HG02759 (cell line): ENCODE measurements around the gene PLEKHG7.
"Not testable (repeated sequence)": the region's sequence is repeated elsewhere in the genome, so short reads cannot be mapped to it uniquely, and the experiment has no call there.

ENCODE experiments used
- ATAC-seq: cut with Tn5 transposase; IDR thresholded peaks from one replicate; pipeline ENCODE4 v1.9.1; 2021; ENCODE audit warnings: mild to moderate bottlenecking, moderate library complexity; ENCODE audit not compliant: unreplicated experiment

The PLEKHG7 gene

GRCh38 chr12:92745856-92746550 lies 43.2 kb downstream of the PLEKHG7 start:
- ATAC-seq = no peak

GRCh38 chr12:92747151-92747550 lies 44.4 kb downstream of the PLEKHG7 start:
- no peak for ATAC-seq

GRCh38 chr12:92749691-92750090 lies 46.9 kb downstream of the PLEKHG7 start:
- not testable (repeated sequence) for ATAC-seq

GRCh38 chr12:92753976-92754885 lies 51.4 kb downstream of the PLEKHG7 start:
- ATAC-seq = no peak

GRCh38 chr12:92756898-92757596 lies 54.3 kb downstream of the PLEKHG7 start:
- ATAC-seq = no peak

GRCh38 chr12:92757597-92758121 lies 54.9 kb downstream of the PLEKHG7 start:
- no peak for ATAC-seq

- no peak for ATAC-seq
Measured at GRCh38 chr12:92759634-92760268, 57.0 kb downstream of the PLEKHG7 start.

- no peak for ATAC-seq
Measured at GRCh38 chr12:92762773-92763172, 60.0 kb downstream of the PLEKHG7 start.

- ATAC-seq = no peak
Measured at GRCh38 chr12:92764831-92765230, 62.0 kb downstream of the PLEKHG7 start.

- ATAC-seq = no peak
Measured at GRCh38 chr12:92765871-92766270, 63.1 kb downstream of the PLEKHG7 start.

GRCh38 chr12:92769124-92769901 lies 66.5 kb downstream of the PLEKHG7 start:
- peak; percentile 87 for ATAC-seq

GRCh38 chr12:92771001-92771400 lies 68.2 kb downstream of the PLEKHG7 start:
- no peak for ATAC-seq

- no peak for ATAC-seq
Measured at GRCh38 chr12:92775416-92775815, 72.6 kb downstream of the PLEKHG7 start.

- no peak for ATAC-seq
Measured at GRCh38 chr12:92778525-92778924, 75.7 kb downstream of the PLEKHG7 start.

GRCh38 chr12:92779902-92780301 lies 77.1 kb downstream of the PLEKHG7 start:
- ATAC-seq = no peak

GRCh38 chr12:92784356-92784755 lies 81.6 kb downstream of the PLEKHG7 start:
- no peak for ATAC-seq

- peak; percentile 99 for ATAC-seq
Measured at GRCh38 chr12:92784797-92785562, 82.2 kb downstream of the PLEKHG7 start.

GRCh38 chr12:92785563-92785950 lies 82.8 kb downstream of the PLEKHG7 start:
- no peak for ATAC-seq

GRCh38 chr12:92786045-92786444 lies 83.3 kb downstream of the PLEKHG7 start:
- ATAC-seq = no peak
